ENCODE data around the gene KCNJ5. TPM values are rescaled to one million over a fixed set of nuclear protein-coding genes. Genes with fewer than 3 reads are reported as not detected.

Gene KCNJ5
- total and polyA plus RNA-seq, 2 experiments from 2014 or later = not detected

DNA sequence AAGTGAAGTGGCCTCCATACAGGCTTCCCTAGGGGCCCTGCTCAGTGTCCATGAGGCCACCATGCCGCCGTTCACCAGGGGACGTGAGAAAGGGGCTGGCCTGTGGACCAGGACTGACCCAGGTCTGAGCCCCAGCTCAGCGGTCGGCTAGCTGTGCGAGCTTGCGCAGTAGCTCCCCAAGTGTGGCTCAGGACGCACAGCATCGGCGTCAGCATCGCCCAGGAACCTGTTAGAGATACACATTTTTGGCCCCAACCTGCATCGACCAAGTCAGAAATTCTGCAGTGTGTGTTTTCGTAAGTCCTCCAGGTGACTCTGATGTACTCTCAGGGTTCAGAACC, 51.1 kb downstream of the KCNJ5 start (continued):
- TF ChIP-seq ZNF462 (CRISPR knock-in tag; IDR thresholded peaks at IDR 0.05) (no peak), STAT1 (IDR thresholded peaks at IDR 0.05; ENCODE audit: unreplicated experiment) (no peak), ZNF114 (CRISPR knock-in tag; IDR thresholded peaks at IDR 0.05) (no peak), EZH2 (IDR thresholded peaks at IDR 0.05; ENCODE audit: low read depth, unreplicated experiment) (no peak), POLR2AphosphoS5 (IDR thresholded peaks at IDR 0.05; ENCODE audit: low read depth) (no peak), EZH2phosphoT487 (IDR thresholded peaks at IDR 0.05; ENCODE audit: unreplicated experiment) (no peak), ETS1 (IDR thresholded peaks at IDR 0.05) (no peak)

DNA sequence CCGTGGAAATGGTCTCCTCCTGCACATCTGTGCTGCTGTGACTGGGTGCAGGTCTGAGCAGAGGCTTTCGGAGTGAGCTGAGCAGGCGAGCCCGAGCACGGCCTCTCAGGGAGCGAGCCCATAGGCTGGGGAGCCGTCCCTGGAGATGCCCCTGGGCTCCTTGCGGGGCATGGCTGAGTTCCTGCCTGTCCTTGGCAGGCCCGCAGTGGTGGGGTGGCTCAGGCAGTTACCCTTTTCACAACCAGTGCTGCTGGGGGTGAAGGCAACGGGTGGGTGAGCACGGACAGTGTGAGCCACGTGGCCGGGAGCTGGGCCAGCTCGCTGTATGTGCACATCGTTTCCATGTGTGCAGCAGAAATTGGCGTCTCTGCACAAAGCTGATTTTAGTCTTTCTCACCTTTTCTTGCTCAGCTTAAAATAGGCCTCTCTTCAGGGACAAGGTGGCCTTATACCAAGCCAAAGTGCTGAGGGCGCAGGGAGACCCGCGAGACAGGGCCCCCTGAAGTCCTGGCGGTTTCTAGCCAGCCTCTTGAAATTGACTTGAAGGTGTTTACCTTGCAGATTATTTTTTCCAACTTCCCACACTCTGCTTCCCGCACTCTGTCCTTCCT, 51.8 kb downstream of the KCNJ5 start, which contains the start of gene TP53AIP1:
Gene TP53AIP1, minus strand, starts transcription at position 55 of the 611 bp plus-strand sequence. CDS start 5,053 bp downstream, outside the sequence.
- Mint-ChIP-seq H3K9me3 (no peaks in the 10 kb centered on the region; the same call in 2 of the 3 replicates), H3K27ac (no peak within 1 kb of the TSS), H3K4me1 (peaks cover under 1% of the 10 kb centered on the region; the same call in 1 of the 3 replicates), H3K27me3 (ENCODE audit: insufficient read depth, low read depth, poor library complexity) (no peaks in the 10 kb centered on the region), H3K36me3 (ENCODE audit: low read depth) (no peaks in the 10 kb centered on the region), H3K4me3 (no peak within 1 kb of the TSS)
- DNase-seq (ENCODE audit: low spot score) = no peak
- Histone ChIP-seq H2AFZ (0 out of 2 replicates have a peak within 1 kb of the TSS, but pooled peaks have one; percentile 32), H3K36me3 (ENCODE audit: insufficient read depth) (no peaks in the 10 kb centered on the region), H3K4me1 (ENCODE audit: insufficient read depth) (no peaks in the 10 kb centered on the region), H3K9me2 (ENCODE audit: insufficient read depth) (no peaks in the 10 kb centered on the region), H3K4me3 (no peak within 1 kb of the TSS), H3K79me2 (replicated peaks; ENCODE audit: insufficient read depth) (no peaks in the 10 kb centered on the region), H3K27me3 (ENCODE audit: insufficient read depth) (no peaks in the 10 kb centered on the region), H4K20me1 (replicated peaks; ENCODE audit: insufficient read depth) (0 out of 2 replicates have a peak, but pooled peaks cover 3% of the 10 kb centered on the region), H3K4me2 (no peak within 1 kb of the TSS), H3K27ac (ENCODE audit: low read depth) (no peak within 1 kb of the TSS), H3F3A (replicated peaks; ENCODE audit: low read depth) (no peaks in the 10 kb centered on the region)
- ATAC-seq = peak; percentile 39; the same call in 2 of the 3 replicates
- TF ChIP-seq ETS1 (IDR thresholded peaks at IDR 0.05) (no peak), ZNF331 (CRISPR knock-in tag; IDR thresholded peaks at IDR 0.05; ENCODE audit: low read depth) (no peak), POLR2AphosphoS5 (IDR thresholded peaks at IDR 0.05; ENCODE audit: low read depth) (no peak), EZH2phosphoT487 (IDR thresholded peaks at IDR 0.05; ENCODE audit: unreplicated experiment) (no peak)
- TF ChIP-seq, protein P1, sequence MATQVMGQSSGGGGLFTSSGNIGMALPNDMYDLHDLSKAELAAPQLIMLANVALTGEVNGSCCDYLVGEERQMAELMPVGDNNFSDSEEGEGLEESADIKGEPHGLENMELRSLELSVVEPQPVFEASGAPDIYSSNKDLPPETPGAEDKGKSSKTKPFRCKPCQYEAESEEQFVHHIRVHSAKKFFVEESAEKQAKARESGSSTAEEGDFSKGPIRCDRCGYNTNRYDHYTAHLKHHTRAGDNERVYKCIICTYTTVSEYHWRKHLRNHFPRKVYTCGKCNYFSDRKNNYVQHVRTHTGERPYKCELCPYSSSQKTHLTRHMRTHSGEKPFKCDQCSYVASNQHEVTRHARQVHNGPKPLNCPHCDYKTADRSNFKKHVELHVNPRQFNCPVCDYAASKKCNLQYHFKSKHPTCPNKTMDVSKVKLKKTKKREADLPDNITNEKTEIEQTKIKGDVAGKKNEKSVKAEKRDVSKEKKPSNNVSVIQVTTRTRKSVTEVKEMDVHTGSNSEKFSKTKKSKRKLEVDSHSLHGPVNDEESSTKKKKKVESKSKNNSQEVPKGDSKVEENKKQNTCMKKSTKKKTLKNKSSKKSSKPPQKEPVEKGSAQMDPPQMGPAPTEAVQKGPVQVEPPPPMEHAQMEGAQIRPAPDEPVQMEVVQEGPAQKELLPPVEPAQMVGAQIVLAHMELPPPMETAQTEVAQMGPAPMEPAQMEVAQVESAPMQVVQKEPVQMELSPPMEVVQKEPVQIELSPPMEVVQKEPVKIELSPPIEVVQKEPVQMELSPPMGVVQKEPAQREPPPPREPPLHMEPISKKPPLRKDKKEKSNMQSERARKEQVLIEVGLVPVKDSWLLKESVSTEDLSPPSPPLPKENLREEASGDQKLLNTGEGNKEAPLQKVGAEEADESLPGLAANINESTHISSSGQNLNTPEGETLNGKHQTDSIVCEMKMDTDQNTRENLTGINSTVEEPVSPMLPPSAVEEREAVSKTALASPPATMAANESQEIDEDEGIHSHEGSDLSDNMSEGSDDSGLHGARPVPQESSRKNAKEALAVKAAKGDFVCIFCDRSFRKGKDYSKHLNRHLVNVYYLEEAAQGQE (IDR thresholded peaks at IDR 0.05; ENCODE audit: unreplicated experiment) = no peak
- TF ChIP-seq, protein P2, sequence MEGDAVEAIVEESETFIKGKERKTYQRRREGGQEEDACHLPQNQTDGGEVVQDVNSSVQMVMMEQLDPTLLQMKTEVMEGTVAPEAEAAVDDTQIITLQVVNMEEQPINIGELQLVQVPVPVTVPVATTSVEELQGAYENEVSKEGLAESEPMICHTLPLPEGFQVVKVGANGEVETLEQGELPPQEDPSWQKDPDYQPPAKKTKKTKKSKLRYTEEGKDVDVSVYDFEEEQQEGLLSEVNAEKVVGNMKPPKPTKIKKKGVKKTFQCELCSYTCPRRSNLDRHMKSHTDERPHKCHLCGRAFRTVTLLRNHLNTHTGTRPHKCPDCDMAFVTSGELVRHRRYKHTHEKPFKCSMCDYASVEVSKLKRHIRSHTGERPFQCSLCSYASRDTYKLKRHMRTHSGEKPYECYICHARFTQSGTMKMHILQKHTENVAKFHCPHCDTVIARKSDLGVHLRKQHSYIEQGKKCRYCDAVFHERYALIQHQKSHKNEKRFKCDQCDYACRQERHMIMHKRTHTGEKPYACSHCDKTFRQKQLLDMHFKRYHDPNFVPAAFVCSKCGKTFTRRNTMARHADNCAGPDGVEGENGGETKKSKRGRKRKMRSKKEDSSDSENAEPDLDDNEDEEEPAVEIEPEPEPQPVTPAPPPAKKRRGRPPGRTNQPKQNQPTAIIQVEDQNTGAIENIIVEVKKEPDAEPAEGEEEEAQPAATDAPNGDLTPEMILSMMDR (conservative IDR thresholded peaks at IDR 0.05; ENCODE audit: low read depth in 2 of 2) = no peak

All from GM23338 (cell line).